Trophoblast cell (in vitro differentiated cells and primary cell): ENCODE data around the gene IFITM10.

Experiments
- DNase-seq, 2 donors: peaks; one replicate each; pipeline ENCODE4 v3.0.0-alpha.2; 2016
- H2AFZ ChIP-seq: 2 replicates; pipeline ENCODE4 v1.6.1; 2013; ENCODE audit warnings: low read length, moderate library complexity, mild to moderate bottlenecking; ENCODE audit not compliant: insufficient read depth, poor library complexity
- H2AK5ac ChIP-seq: 2 replicates; pipeline ENCODE4 v1.6.1; 2013; ENCODE audit warnings: mild to moderate bottlenecking, low read length
- H2BK120ac ChIP-seq: 2 replicates; pipeline ENCODE4 v1.6.1; 2013; ENCODE audit warnings: low read length, mild to moderate bottlenecking, moderate library complexity; ENCODE audit not compliant: insufficient read depth, poor library complexity
- H2BK12ac ChIP-seq: 2 replicates; pipeline ENCODE4 v1.6.1; 2013; ENCODE audit warnings: mild to moderate bottlenecking, low read length, moderate library complexity
- H2BK5ac ChIP-seq: 2 replicates; pipeline ENCODE4 v1.6.1; 2013; ENCODE audit warnings: low read length, low read depth, moderate library complexity, mild to moderate bottlenecking; ENCODE audit not compliant: poor library complexity
- H3K14ac ChIP-seq: 2 replicates; pipeline ENCODE4 v1.6.1; 2013; ENCODE audit warnings: mild to moderate bottlenecking, low read length
- H3K18ac ChIP-seq: 2 replicates; pipeline ENCODE4 v1.6.1; 2013; ENCODE audit warnings: mild to moderate bottlenecking, low read length
- H3K23ac ChIP-seq: 2 replicates; pipeline ENCODE4 v1.6.1; 2013; ENCODE audit warnings: low read length
- H3K27ac ChIP-seq: 2 replicates; pipeline ENCODE4 v1.5.1; 2013; ENCODE audit warnings: low read depth, mild to moderate bottlenecking, inconsistent platforms, low read length, moderate library complexity
- H3K27me3 ChIP-seq: 2 replicates; pipeline ENCODE4 v1.6.1; 2013; ENCODE audit warnings: inconsistent platforms, mild to moderate bottlenecking, low read length, moderate library complexity; ENCODE audit not compliant: insufficient read depth
- H3K36me3 ChIP-seq, 2 experiments: 1 replicate in 1 of 2; 2 replicates in 1 of 2; pipeline ENCODE4 v1.6.1; 2013; ENCODE audit warnings: low read length in 2 of 2, mild to moderate bottlenecking in 2 of 2, moderate library complexity in 1 of 2; ENCODE audit not compliant: insufficient read depth in 2 of 2, control insufficient read depth in 1 of 2
- H3K4ac ChIP-seq: 2 replicates; pipeline ENCODE4 v1.6.1; 2013; ENCODE audit warnings: low read depth, mild to moderate bottlenecking, low read length, moderate library complexity
- H3K4me1 ChIP-seq, 2 experiments: 1 replicate in 1 of 2; 2 replicates in 1 of 2; pipeline ENCODE4 v1.6.1; 2013; ENCODE audit warnings: low read length in 2 of 2, mild to moderate bottlenecking in 2 of 2, moderate library complexity in 1 of 2; ENCODE audit not compliant: insufficient read depth in 2 of 2, control insufficient read depth in 1 of 2
- H3K4me2 ChIP-seq: 2 replicates; pipeline ENCODE4 v1.6.1; 2013; ENCODE audit warnings: inconsistent platforms, mild to moderate bottlenecking, low read length, moderate library complexity
- H3K4me3 ChIP-seq: 2 replicates; pipeline ENCODE4 v1.5.1; 2013; ENCODE audit warnings: mild to moderate bottlenecking, low read depth, low read length, inconsistent platforms
- H3K79me1 ChIP-seq: one replicate; pipeline ENCODE4 v1.6.1; 2013; ENCODE audit warnings: low read length
- H3K79me2 ChIP-seq: 2 replicates; pipeline ENCODE4 v1.6.1; 2013; ENCODE audit warnings: low read length, mild to moderate bottlenecking; ENCODE audit not compliant: control insufficient read depth, insufficient read depth, poor library complexity
- H3K9ac ChIP-seq: 2 replicates; pipeline ENCODE4 v1.6.1; 2013; ENCODE audit warnings: mild to moderate bottlenecking, low read length
- H3K9me3 ChIP-seq: 2 replicates; pipeline ENCODE4 v1.6.1; 2013; ENCODE audit warnings: low read depth, mild to moderate bottlenecking, control low read depth, inconsistent platforms, low read length; ENCODE audit not compliant: insufficient read depth
- H4K12ac ChIP-seq: 2 replicates; pipeline ENCODE4 v1.6.1; 2013; ENCODE audit warnings: low read depth, mild to moderate bottlenecking, low read length, moderate library complexity
- H4K8ac ChIP-seq: 2 replicates; pipeline ENCODE4 v1.6.1; 2013; ENCODE audit warnings: low read depth, mild to moderate bottlenecking, low read length, moderate library complexity
- H4K91ac ChIP-seq: one replicate; pipeline ENCODE4 v1.6.1; 2013; ENCODE audit warnings: low read depth, mild to moderate bottlenecking, low read length, moderate library complexity
- WGBS: extraction: QIAGEN DNeasy Blood & Tissue Kit; methylation state at CpG from one replicate; pipeline ENCODE4 v1.1.7; 2013; ENCODE audit warnings: missing lambda C conversion rate; ENCODE audit not compliant: insufficient read length, insufficient coverage; ENCODE audit errors: extremely low coverage; 5-methylcytosine and 5-hydroxymethylcytosine counted together

The IFITM10 gene

DNA sequence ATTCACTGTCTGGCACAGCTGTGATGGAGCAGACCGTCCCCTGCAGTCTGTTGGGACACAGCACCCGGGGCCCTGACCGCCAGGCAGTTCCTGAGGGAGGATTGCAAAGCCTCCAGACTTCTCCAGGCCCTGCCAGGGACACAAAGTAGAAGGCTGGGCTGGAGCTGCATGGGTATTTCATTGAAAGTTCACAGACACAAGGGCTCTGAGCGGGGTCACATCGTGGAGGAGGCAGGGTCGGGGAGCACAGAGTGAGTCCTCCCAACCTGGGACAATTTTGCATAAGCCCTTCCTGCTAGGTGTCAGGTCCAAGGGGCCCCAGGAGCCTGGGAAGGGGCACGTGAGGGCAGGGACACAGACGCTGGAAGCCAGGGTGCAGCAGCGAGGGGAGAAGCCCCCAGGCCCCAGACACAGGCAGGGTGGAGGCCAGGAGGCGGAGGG is 15.7 kb downstream of the IFITM10 start:
- Histone ChIP-seq H3K27me3 (no peaks in the 10 kb centered on the region), H3K23ac (no peak overlapping the region), H3K4ac (no peak overlapping the region), H2AFZ (no peak overlapping the region), H3K4me1 (no peaks in the 10 kb centered on the region), H3K27ac (no peak overlapping the region), H3K9ac (no peak overlapping the region), H3K36me3 (no peaks in the 10 kb centered on the region), H3K79me1 (no peaks in the 10 kb centered on the region), H3K9me3 (peaks cover 25% of the 10 kb centered on the region), H2BK12ac (no peak overlapping the region), H3K4me2 (no peak overlapping the region), H2AK5ac (no peak overlapping the region), H3K79me2 (no peaks in the 10 kb centered on the region), H4K8ac (no peak overlapping the region), H3K18ac (no peak overlapping the region), H2BK5ac (no peak overlapping the region), H3K4me3 (no peak overlapping the region), H4K91ac (no peak overlapping the region), H4K12ac (no peak overlapping the region), H2BK120ac (no peak overlapping the region), H3K14ac (no peak overlapping the region)
- DNase-seq = no peak
- no CpG with 5 or more reads among the region's 10 CpGs for WGBS

GRCh38 chr11:1733716-1734640 is 16.4 kb downstream of the IFITM10 start:
- no peak overlapping the region for H2AFZ ChIP-seq
- no peak overlapping the region for H4K91ac ChIP-seq
- no peak overlapping the region for H2BK120ac ChIP-seq
- H3K4ac ChIP-seq = no peak overlapping the region
- no peak overlapping the region for H4K12ac ChIP-seq
- H3K4me2 ChIP-seq = no peak overlapping the region
- no peaks in the 10 kb centered on the region for H3K27me3 ChIP-seq
- H2BK5ac ChIP-seq = no peak overlapping the region
- no peaks in the 10 kb centered on the region for H3K79me1 ChIP-seq
- H3K14ac ChIP-seq = no peak overlapping the region
- H3K18ac ChIP-seq = no peak overlapping the region
- no peak for DNase-seq
- H3K4me1 ChIP-seq = no peaks in the 10 kb centered on the region
- no peak overlapping the region for H3K4me3 ChIP-seq
- no peak overlapping the region for H2AK5ac ChIP-seq
- H4K8ac ChIP-seq = no peak overlapping the region
- H3K27ac ChIP-seq = no peak overlapping the region
- no peak overlapping the region for H3K9ac ChIP-seq
- peaks cover 24% of the 10 kb centered on the region for H3K9me3 ChIP-seq
- H3K23ac ChIP-seq = no peak overlapping the region
- no peaks in the 10 kb centered on the region for H3K36me3 ChIP-seq
- H2BK12ac ChIP-seq = no peak overlapping the region
- WGBS = no CpG with 5 or more reads among the region's 28 CpGs
- H3K79me2 ChIP-seq = no peaks in the 10 kb centered on the region

DNA sequence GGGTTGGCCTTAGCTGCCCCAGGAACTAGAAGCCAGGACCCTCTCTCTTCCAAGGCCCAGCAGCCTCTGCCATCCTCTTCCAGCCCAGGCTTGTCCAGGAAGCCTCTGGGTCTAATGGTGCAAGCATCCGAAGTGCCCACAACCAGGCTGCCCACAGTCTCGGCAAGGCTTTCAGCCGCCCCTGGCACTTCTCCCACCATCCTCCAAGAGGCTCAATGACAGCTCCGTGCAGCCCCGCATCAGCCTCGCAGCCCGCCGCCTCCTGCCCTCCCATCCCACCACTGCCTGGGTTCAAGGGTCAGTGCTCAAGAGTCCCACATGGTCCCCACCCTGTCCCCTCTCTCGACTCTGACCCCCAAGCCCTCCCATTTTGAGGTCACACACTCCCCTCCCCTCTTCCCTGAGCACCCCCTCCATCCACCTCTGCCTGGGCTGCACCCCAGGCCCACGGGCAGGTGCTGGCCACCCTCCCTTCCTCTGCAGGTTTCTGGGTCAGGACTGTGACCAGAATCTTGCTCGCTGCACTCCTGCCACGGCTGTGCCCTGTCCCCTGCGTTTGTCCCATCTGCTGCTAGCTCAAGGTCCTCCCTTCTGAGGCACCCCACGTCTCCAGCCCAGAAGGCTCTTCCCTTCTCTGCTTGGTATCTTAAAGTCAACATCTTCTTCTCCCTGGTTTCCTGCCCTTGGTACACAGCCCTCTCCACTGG is 17.2 kb downstream of the IFITM10 start:
- peaks cover 23% of the 10 kb centered on the region for H3K9me3 ChIP-seq
- DNase-seq = no peak
- H3K4ac ChIP-seq = no peak overlapping the region
- no peaks in the 10 kb centered on the region for H3K36me3 ChIP-seq
- no peak overlapping the region for H2BK5ac ChIP-seq
- H2BK120ac ChIP-seq = no peak overlapping the region
- H2AK5ac ChIP-seq = no peak overlapping the region
- H3K14ac ChIP-seq = no peak overlapping the region
- H3K9ac ChIP-seq = no peak overlapping the region
- WGBS = no CpG with 5 or more reads among the region's 14 CpGs
- H4K12ac ChIP-seq = no peak overlapping the region
- no peak overlapping the region for H3K18ac ChIP-seq
- no peak overlapping the region for H2AFZ ChIP-seq
- H3K23ac ChIP-seq = no peak overlapping the region
- no peak overlapping the region for H3K4me2 ChIP-seq
- no peak overlapping the region for H4K8ac ChIP-seq
- H3K27me3 ChIP-seq = no peaks in the 10 kb centered on the region
- no peaks in the 10 kb centered on the region for H3K79me1 ChIP-seq
- no peak overlapping the region for H4K91ac ChIP-seq
- no peaks in the 10 kb centered on the region for H3K79me2 ChIP-seq
- no peak overlapping the region for H3K4me3 ChIP-seq
- no peak overlapping the region for H2BK12ac ChIP-seq
- H3K4me1 ChIP-seq = no peaks in the 10 kb centered on the region
- no peak overlapping the region for H3K27ac ChIP-seq

- no peak overlapping the region for H2BK5ac ChIP-seq
- no peaks in the 10 kb centered on the region for H3K27me3 ChIP-seq
- no peaks in the 10 kb centered on the region for H3K79me2 ChIP-seq
- no CpG with 5 or more reads among the region's 13 CpGs for WGBS
- H3K27ac ChIP-seq = no peak overlapping the region
- H2BK12ac ChIP-seq = no peak overlapping the region
- H3K14ac ChIP-seq = no peak overlapping the region
- no peak for DNase-seq
- no peak overlapping the region for H3K23ac ChIP-seq
- no peaks in the 10 kb centered on the region for H3K36me3 ChIP-seq
- peaks cover 23% of the 10 kb centered on the region for H3K9me3 ChIP-seq
- H3K79me1 ChIP-seq = no peaks in the 10 kb centered on the region
- H3K9ac ChIP-seq = no peak overlapping the region
- no peak overlapping the region for H3K4me3 ChIP-seq
- no peak overlapping the region for H2AFZ ChIP-seq
- H2AK5ac ChIP-seq = no peak overlapping the region
- no peak overlapping the region for H3K4me2 ChIP-seq
- no peak overlapping the region for H3K4ac ChIP-seq
- H2BK120ac ChIP-seq = no peak overlapping the region
- no peak overlapping the region for H4K8ac ChIP-seq
- H4K91ac ChIP-seq = no peak overlapping the region
- H3K4me1 ChIP-seq = no peaks in the 10 kb centered on the region
- H3K18ac ChIP-seq = no peak overlapping the region
- H4K12ac ChIP-seq = no peak overlapping the region
Observed at GRCh38 chr11:1732418-1733008, 17.9 kb downstream of the IFITM10 start.
